Ishikawa (cell line): ENCODE results near the gene FKBP14.

ENCODE experiments used
- EGR1 ChIP-seq: IDR thresholded peaks from 2 replicates; pipeline ENCODE4 v1.6.1; 2012
- EP300 ChIP-seq: IDR thresholded peaks from 2 replicates; pipeline ENCODE4 v1.6.1; 2012; ENCODE audit warnings: borderline replicate concordance
- NFIC ChIP-seq: IDR thresholded peaks from 2 replicates; pipeline ENCODE4 v1.6.1; 2012
- RAD21 ChIP-seq: IDR thresholded peaks from 2 replicates; pipeline ENCODE4 v1.6.1; 2012; ENCODE audit warnings: low read depth
- TAF1 ChIP-seq: IDR thresholded peaks from 2 replicates; pipeline ENCODE4 v1.6.1; 2012; ENCODE audit warnings: low read depth, mild to moderate bottlenecking
- TEAD4 ChIP-seq: IDR thresholded peaks from 2 replicates; pipeline ENCODE4 v1.6.1; 2012
- YY1 ChIP-seq: IDR thresholded peaks from 2 replicates; pipeline ENCODE4 v1.6.1; 2012; ENCODE audit warnings: low read depth
- TF ChIP-seq, protein P1 (sequence below): IDR thresholded peaks from 2 replicates; pipeline ENCODE4 v1.6.1; 2012
- TF ChIP-seq, protein P2 (sequence below): IDR thresholded peaks from 2 replicates; pipeline ENCODE4 v1.6.1; 2012; ENCODE audit warnings: low read depth, mild to moderate bottlenecking

DNA sequence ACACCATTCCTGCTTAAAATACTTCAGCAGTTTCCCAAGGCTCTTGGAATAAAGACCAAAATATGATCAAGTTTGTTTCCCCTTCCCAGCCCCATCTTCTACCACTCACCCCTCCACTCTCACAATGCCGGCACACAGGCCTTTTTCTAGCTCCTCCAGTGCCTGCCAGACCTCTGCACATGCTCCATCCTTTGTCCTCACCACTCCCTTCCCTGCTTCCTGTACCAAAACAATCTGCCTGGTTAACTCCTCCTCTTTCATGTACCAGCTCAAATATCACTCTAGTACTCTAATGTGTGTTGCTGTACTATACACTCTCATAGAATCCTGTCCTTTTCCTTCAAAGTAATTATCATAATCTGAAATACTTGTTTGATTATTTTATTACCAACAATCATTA, 56.3 kb downstream of the FKBP14 start:
- TF ChIP-seq, protein P1, sequence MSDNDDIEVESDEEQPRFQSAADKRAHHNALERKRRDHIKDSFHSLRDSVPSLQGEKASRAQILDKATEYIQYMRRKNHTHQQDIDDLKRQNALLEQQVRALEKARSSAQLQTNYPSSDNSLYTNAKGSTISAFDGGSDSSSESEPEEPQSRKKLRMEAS = no peak
- TF ChIP-seq EP300 = no peak
- TF ChIP-seq RAD21 = no peak
- TF ChIP-seq, protein P2, sequence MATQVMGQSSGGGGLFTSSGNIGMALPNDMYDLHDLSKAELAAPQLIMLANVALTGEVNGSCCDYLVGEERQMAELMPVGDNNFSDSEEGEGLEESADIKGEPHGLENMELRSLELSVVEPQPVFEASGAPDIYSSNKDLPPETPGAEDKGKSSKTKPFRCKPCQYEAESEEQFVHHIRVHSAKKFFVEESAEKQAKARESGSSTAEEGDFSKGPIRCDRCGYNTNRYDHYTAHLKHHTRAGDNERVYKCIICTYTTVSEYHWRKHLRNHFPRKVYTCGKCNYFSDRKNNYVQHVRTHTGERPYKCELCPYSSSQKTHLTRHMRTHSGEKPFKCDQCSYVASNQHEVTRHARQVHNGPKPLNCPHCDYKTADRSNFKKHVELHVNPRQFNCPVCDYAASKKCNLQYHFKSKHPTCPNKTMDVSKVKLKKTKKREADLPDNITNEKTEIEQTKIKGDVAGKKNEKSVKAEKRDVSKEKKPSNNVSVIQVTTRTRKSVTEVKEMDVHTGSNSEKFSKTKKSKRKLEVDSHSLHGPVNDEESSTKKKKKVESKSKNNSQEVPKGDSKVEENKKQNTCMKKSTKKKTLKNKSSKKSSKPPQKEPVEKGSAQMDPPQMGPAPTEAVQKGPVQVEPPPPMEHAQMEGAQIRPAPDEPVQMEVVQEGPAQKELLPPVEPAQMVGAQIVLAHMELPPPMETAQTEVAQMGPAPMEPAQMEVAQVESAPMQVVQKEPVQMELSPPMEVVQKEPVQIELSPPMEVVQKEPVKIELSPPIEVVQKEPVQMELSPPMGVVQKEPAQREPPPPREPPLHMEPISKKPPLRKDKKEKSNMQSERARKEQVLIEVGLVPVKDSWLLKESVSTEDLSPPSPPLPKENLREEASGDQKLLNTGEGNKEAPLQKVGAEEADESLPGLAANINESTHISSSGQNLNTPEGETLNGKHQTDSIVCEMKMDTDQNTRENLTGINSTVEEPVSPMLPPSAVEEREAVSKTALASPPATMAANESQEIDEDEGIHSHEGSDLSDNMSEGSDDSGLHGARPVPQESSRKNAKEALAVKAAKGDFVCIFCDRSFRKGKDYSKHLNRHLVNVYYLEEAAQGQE = no peak
- no peak for TF ChIP-seq NFIC
- TF ChIP-seq YY1 = no peak
- TF ChIP-seq TAF1 = no peak
- TF ChIP-seq TEAD4 = no peak
- no peak for TF ChIP-seq EGR1
